GM12873 (cell line): ENCODE results near the gene LRRK1.

Experiments
- TF ChIP-seq, protein P1 (sequence below): IDR thresholded peaks from 2 replicates; pipeline ENCODE4 v1.5.1; 2012; ENCODE audit warnings: low read depth, mild to moderate bottlenecking, moderate library complexity, low read length, control low read depth; ENCODE audit not compliant: insufficient read depth; ENCODE audit errors: missing control alignments

The LRRK1 gene

DNA sequence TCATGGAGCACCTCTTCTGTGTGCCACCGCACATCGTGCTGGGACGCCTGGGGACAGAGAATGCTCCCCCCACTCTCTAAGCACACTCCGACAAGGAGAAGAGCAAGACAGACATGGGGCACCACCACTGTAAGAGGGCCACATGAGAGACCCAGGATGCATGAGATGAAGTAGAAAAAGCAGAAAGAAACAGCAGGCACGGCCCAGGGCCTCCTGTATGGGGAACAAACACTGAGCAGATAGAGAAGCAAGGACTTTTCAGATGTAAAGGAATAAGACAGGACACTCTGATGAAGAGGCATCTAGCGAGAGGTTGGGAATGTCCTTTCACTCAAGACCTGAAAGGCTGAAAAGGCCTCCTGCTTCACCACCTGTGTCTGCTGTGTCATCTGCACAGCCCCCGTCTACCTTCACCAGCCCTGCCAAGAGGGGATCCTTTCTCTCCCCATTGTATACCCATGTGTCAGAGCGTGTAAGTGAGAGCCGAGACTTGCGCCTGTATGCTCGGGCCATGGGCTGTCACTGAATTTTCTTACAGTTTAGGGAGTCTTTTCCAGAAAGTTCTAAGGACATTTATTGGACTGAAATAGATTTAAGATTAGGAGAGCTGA is 125.6 kb downstream of the LRRK1 start:
- TF ChIP-seq, protein P1, sequence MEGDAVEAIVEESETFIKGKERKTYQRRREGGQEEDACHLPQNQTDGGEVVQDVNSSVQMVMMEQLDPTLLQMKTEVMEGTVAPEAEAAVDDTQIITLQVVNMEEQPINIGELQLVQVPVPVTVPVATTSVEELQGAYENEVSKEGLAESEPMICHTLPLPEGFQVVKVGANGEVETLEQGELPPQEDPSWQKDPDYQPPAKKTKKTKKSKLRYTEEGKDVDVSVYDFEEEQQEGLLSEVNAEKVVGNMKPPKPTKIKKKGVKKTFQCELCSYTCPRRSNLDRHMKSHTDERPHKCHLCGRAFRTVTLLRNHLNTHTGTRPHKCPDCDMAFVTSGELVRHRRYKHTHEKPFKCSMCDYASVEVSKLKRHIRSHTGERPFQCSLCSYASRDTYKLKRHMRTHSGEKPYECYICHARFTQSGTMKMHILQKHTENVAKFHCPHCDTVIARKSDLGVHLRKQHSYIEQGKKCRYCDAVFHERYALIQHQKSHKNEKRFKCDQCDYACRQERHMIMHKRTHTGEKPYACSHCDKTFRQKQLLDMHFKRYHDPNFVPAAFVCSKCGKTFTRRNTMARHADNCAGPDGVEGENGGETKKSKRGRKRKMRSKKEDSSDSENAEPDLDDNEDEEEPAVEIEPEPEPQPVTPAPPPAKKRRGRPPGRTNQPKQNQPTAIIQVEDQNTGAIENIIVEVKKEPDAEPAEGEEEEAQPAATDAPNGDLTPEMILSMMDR, result no peak

DNA sequence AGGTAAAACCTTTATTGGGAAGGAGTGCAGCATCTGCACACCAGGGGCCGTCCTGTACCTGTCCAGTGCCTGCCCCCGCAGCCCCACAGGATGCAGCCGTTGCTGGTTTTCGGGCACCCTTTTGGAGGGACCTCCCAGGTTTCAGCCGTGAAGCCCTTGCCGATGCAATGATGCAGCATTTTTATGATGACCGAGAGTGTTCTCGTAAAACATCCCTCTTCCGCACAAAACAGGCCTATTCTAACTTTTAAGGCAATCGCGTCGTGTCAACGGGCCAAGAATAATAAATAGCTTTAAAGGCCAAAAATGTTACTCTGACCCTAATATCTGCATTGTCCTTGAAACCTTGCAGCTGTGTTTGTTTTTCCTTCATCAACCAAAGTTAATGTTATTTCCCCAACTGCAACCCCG is 126.1 kb downstream of the LRRK1 start:
- TF ChIP-seq, protein P1, result no peak

DNA sequence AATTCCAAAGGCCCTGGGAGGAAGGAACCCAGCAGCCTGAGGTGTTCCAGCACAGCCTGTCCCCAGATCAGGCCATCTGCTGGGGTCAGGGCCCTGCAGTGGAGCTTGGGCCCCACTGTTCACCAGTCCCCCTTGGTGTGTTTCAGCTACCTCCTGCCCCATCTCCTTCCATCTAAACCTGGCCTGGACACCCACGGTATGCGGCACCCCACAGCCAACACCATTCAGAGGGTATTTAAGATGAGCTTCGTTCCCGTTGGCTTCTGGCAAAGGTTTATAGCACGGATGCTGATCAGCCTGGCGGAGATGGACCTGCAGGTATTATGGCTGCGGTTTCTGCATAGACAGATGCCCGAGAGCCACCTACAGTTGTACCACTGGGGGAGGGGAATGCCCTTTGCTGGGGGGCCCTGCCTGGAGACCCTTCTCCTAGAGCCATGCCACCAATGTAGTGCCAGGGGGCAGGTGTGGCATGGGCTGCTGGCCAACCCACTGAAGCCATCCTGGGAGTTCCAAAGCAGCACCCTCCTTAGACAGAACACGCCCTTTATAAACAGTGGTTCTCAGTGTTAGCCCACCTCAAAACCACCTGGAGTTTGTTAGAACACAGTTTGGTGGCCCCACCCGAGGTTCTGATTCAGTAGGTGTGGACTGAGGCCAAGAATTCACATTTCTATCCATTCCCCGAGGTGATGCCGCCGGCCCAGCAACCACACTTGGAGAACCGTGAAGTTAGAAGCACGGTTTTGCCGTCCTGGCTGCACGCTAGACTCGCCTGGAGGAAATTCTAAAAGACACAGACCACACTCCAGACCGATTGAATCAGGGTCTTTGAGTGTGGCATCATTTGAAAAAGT is 126.9 kb downstream of the LRRK1 start:
- TF ChIP-seq, protein P1, result no peak

GRCh38 chr15:101046826-101047225 is 127.7 kb downstream of the LRRK1 start:
- TF ChIP-seq, protein P1, result no peak

DNA sequence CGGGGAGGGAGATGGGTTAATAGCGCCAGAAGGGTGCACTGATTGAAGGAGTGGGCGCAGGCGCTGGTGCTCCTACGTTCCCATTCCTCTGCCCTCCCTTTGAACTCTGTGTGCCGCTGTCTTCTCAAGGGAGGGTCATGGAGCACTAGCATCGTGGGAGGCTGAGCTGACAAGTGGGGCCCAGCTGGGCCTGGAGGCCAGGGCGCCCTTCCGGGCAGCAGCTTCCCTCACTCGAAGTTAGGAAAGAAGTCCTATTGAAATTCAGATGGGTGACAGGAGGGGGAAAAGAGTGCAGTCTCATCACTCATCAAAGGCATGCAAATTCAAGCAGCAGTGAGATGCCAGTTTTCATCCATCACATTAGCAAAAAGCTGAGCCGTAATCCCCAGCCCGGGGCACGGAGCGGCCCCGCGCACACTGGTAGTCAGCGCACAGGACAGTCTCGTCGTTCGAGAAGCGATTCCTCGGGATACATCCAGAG is 128.2 kb downstream of the LRRK1 start:
- TF ChIP-seq, protein P1, result no peak

GRCh38 chr15:101048176-101048575 is 129.0 kb downstream of the LRRK1 start:
- TF ChIP-seq, protein P1, result no peak

DNA sequence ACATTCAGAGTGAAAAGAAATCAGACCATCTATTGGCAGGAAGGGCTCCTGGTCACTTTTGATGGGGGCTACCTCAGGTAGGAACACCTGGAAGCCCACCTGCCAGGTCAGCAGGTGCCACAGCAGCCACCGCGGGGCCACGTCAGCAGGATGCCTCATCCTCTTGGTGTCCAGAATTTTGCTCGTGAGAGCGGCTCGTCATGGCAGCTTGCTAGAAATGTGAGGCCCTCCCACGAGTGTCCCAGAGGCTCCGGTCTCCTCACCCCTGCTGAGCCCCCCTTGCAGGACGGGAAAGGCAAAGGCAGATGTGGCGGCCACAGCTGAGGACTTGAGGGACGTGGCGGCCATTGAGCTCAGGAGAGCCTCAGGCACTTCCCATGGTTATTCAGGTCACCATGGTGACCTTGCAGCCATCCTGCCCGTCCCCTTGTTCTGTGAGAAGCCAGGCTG is 129.4 kb downstream of the LRRK1 start:
- TF ChIP-seq, protein P1, result no peak
